Measurements from ENCODE around the gene DEFB121.

DEFB121 gene

DNA sequence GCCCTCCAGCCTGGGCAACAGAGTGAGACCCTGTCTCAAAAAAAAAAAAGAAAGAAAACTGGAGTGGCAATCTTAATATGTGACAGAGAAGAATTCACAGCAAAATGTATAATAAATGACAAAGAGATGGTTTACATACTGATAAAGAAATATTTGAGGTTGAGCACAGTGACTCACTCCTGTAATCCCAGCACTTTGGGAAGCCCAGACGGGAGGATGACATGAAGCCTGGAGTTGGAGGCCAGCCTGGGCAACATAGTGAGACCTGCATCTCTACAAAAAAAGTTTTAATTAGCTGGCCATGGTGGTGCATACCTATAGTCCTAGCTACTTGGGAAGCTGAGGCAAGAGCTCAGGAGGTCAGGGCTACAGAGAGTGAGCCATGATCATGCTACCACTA lies 50.0 kb downstream of the DEFB121 start:
- no peak for DNase-seq
